ENCODE measurements around the gene ELK3. TPM values are rescaled to one million over a fixed set of nuclear protein-coding genes. Genes with fewer than 3 reads are reported as not detected.

Gene ELK3
- total RNA-seq, 1 experiment from 2014 or later = 9.4 TPM

DNA sequence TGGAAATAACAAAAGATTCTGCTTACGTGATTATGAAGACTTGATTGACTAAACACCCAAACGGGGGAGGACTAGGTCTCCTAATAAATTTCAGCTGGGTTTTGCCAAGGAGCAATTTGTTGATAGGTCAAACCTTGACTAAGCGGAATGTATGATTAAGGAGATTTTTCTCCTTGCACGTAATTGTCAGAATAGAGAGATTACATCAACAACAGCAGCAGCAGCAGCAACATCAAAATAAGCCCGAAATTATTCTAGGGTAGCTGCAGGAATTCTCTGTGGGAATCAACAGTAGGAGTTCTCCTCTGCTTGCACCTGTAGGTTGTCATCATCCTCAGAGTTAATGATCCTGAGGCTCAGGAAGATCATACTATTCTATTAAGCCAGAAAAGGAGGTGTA lies 10.2 kb downstream of the ELK3 start:
- H3K14ac ChIP-seq (ENCODE audit: insufficient read depth, low read length) = no peak overlapping the region
- no peak overlapping the region for H3K23ac ChIP-seq (ENCODE audit: insufficient read length, low read depth, low read length)
- peaks cover 11 to 19% of the 10 kb centered on the region in 2 experiments; a peak in 3 of 4 replicates for H3K4me1 Mint-ChIP-seq
- H3K4me1 ChIP-seq (ENCODE audit: insufficient read depth, low read length) = no peaks in the 10 kb centered on the region
- no peak overlapping the region for H2BK120ac ChIP-seq (ENCODE audit: low read depth, low read length, poor library complexity, severe bottlenecking)
- no peaks in the 10 kb centered on the region for H3K79me1 ChIP-seq (ENCODE audit: insufficient read depth, low read depth, low read length, poor library complexity, severe bottlenecking)
- H2AK5ac ChIP-seq (ENCODE audit: insufficient read length, low read length) = no peak overlapping the region
- no peak overlapping the region for H4K5ac ChIP-seq (ENCODE audit: insufficient read length, low read depth, low read length)
- H2BK15ac ChIP-seq (ENCODE audit: low read depth, low read length) = no peak overlapping the region
- H3K56ac ChIP-seq (ENCODE audit: insufficient read length, low read depth, low read length) = no peak overlapping the region
- no peak overlapping the region for H3K27ac ChIP-seq (ENCODE audit: insufficient read length, low read depth, low read length)
- no peaks in the 10 kb centered on the region for H3K79me2 ChIP-seq (ENCODE audit: insufficient read depth, low read length)
- H4K20me1 ChIP-seq (ENCODE audit: control insufficient read depth, insufficient read depth, insufficient read length) = no peaks in the 10 kb centered on the region
- no peaks in the 10 kb centered on the region for H3K9me3 Mint-ChIP-seq
- no peak overlapping the region for H3K4ac ChIP-seq (ENCODE audit: low read depth, low read length)
- H2AFZ ChIP-seq (ENCODE audit: low read length) = no peak overlapping the region
- no CpG with 5 or more reads among the region's 5 CpGs for WGBS (ENCODE audit: extremely low coverage, insufficient read length, low lambda C conversion rate)
- no peak for DNase-seq
- TF ChIP-seq, protein P1, sequence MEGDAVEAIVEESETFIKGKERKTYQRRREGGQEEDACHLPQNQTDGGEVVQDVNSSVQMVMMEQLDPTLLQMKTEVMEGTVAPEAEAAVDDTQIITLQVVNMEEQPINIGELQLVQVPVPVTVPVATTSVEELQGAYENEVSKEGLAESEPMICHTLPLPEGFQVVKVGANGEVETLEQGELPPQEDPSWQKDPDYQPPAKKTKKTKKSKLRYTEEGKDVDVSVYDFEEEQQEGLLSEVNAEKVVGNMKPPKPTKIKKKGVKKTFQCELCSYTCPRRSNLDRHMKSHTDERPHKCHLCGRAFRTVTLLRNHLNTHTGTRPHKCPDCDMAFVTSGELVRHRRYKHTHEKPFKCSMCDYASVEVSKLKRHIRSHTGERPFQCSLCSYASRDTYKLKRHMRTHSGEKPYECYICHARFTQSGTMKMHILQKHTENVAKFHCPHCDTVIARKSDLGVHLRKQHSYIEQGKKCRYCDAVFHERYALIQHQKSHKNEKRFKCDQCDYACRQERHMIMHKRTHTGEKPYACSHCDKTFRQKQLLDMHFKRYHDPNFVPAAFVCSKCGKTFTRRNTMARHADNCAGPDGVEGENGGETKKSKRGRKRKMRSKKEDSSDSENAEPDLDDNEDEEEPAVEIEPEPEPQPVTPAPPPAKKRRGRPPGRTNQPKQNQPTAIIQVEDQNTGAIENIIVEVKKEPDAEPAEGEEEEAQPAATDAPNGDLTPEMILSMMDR (conservative IDR thresholded peaks at IDR 0.05) = no peak
- H3K36me3 Mint-ChIP-seq (ENCODE audit: insufficient read depth in 1 of 3, low read depth in 3 of 3) = no peaks in the 10 kb centered on the region; a peak in 1 of 7 replicates
- H2BK12ac ChIP-seq (ENCODE audit: insufficient read length, low read depth, low read length) = no peak overlapping the region
- no peak overlapping the region for H3K9ac ChIP-seq (ENCODE audit: extremely low read depth, insufficient read length, low read length)
- no peak overlapping the region for H3K4me3 Mint-ChIP-seq
- H3K23me2 ChIP-seq (ENCODE audit: insufficient read length, low read depth, low read length, poor library complexity, severe bottlenecking) = no peaks in the 10 kb centered on the region
- no peak overlapping the region for H3T11ph ChIP-seq (ENCODE audit: low read length)
- H4K91ac ChIP-seq (ENCODE audit: insufficient read length, low read depth, low read length) = no peak overlapping the region
- no peak overlapping the region for H2BK20ac ChIP-seq (ENCODE audit: low read depth, low read length, poor library complexity, severe bottlenecking)
- no peaks in the 10 kb centered on the region for H3K27me3 ChIP-seq (ENCODE audit: insufficient read depth, low read length)
- no peak overlapping the region for H3K18ac ChIP-seq (ENCODE audit: insufficient read length, low read depth, low read length)
- no peaks in the 10 kb centered on the region for H3K27me3 Mint-ChIP-seq (ENCODE audit: low read depth)
- no peak overlapping the region for H4K8ac ChIP-seq (replicated peaks; ENCODE audit: insufficient read length, low read depth, low read length)
- H3K27ac Mint-ChIP-seq = no peak overlapping the region
- no peak overlapping the region for H3K4me2 ChIP-seq (ENCODE audit: insufficient read depth, insufficient read length, low read length)
- H3K9me3 ChIP-seq (ENCODE audit: control insufficient read depth, low read depth, low read length) = no peaks in the 10 kb centered on the region
- no peak overlapping the region for H2BK5ac ChIP-seq (ENCODE audit: insufficient read length, low read length)

All from H9 (cell line).